MM.1S (cell line): ENCODE measurements around the gene RPTOR.

ENCODE experiments used
- DNase-seq: peaks from one replicate; pipeline ENCODE4 v3.0.0-alpha.2; 2015
- H2AFZ ChIP-seq: fragments of 300-600 bp; sonication (generic); 2 replicates; pipeline ENCODE4 v1.6.0; 2016; ENCODE audit warnings: antibody characterized with exemption, low read length
- H3F3A ChIP-seq: fragments of 300-600 bp; sonication (generic); 2 replicates; pipeline ENCODE4 v1.6.1; 2016; ENCODE audit warnings: mild to moderate bottlenecking, antibody characterized with exemption, low read length, moderate library complexity, mixed read lengths; ENCODE audit not compliant: insufficient read depth
- H3K27ac ChIP-seq: fragments of 300-600 bp; sonication (generic); 2 replicates; pipeline ENCODE4 v1.5.1; 2016; ENCODE audit warnings: mild to moderate bottlenecking, low read length
- H3K27me3 ChIP-seq: fragments of 300-600 bp; sonication (generic); replicated peaks from 2 replicates; pipeline ENCODE4 v1.6.0; 2016; ENCODE audit warnings: low read length; ENCODE audit not compliant: insufficient read depth
- H3K36me3 ChIP-seq: fragments of 300-600 bp; sonication (generic); replicated peaks from 2 replicates; pipeline ENCODE4 v1.6.1; 2016; ENCODE audit warnings: mild to moderate bottlenecking, low read length, mixed read lengths; ENCODE audit not compliant: insufficient read depth
- H3K4me1 ChIP-seq: fragments of 300-600 bp; sonication (generic); 2 replicates; pipeline ENCODE4 v1.6.1; 2016; ENCODE audit warnings: low read length, mixed read lengths
- H3K4me2 ChIP-seq: fragments of 300-600 bp; sonication (generic); 2 replicates; pipeline ENCODE4 v1.6.0; 2016; ENCODE audit warnings: low read depth, low read length
- H3K4me3 ChIP-seq: fragments of 300-600 bp; sonication (generic); 2 replicates; pipeline ENCODE4 v1.5.1; 2016; ENCODE audit warnings: low read length, mixed read lengths
- H3K79me2 ChIP-seq: fragments of 300-600 bp; sonication (generic); 2 replicates; pipeline ENCODE4 v1.6.1; 2016; ENCODE audit warnings: mixed run types, low read length, mixed read lengths
- H3K9ac ChIP-seq: fragments of 300-600 bp; sonication (generic); 2 replicates; pipeline ENCODE4 v1.6.1; 2016; ENCODE audit warnings: low read length, mixed read lengths
- H3K9me2 ChIP-seq: fragments of 300-600 bp; sonication (generic); replicated peaks from 2 replicates; pipeline ENCODE4 v1.6.1; 2016; ENCODE audit warnings: mild to moderate bottlenecking, low read length, mixed read lengths; ENCODE audit not compliant: insufficient read depth
- H3K9me3 ChIP-seq: fragments of 300-600 bp; sonication (generic); replicated peaks from 2 replicates; pipeline ENCODE4 v1.6.1; 2016; ENCODE audit warnings: mild to moderate bottlenecking, low read length, mixed read lengths; ENCODE audit not compliant: insufficient read depth
- H4K20me1 ChIP-seq: fragments of 300-600 bp; sonication (generic); 2 replicates; pipeline ENCODE4 v1.6.1; 2016; ENCODE audit warnings: mild to moderate bottlenecking, low read length, moderate library complexity, mixed read lengths; ENCODE audit not compliant: insufficient read depth
- EZH2 ChIP-seq: fragments of 300-600 bp; sonication (generic); optimal IDR thresholded peaks from 2 replicates; pipeline ENCODE3; 2017; ENCODE audit warnings: low read depth, mild to moderate bottlenecking, antibody characterized with exemption, low read length, mixed read lengths
- EZH2phosphoT487 ChIP-seq: fragments of 300-600 bp; sonication (generic); IDR thresholded peaks from 2 replicates; pipeline ENCODE4 v1.6.1; 2018; ENCODE audit warnings: antibody characterized with exemption, low read length
- TF ChIP-seq, protein P1 (sequence below): fragments of 300-600 bp; sonication (generic); IDR thresholded peaks from 2 replicates; pipeline ENCODE4 v1.5.1; 2016; ENCODE audit warnings: antibody characterized with exemption, low read length, mixed read lengths

RPTOR gene

GRCh38 chr17:80836658-80836965 is 292.0 kb downstream of the RPTOR start:
- no peak overlapping the region for H3K27ac ChIP-seq
- H3F3A ChIP-seq, result peaks cover 17% of the 10 kb centered on the region
- DNase-seq, result no peak
- no peak overlapping the region for H3K9ac ChIP-seq
- no peak overlapping the region for H2AFZ ChIP-seq
- H3K4me3 ChIP-seq, result no peak overlapping the region
- H4K20me1 ChIP-seq, result no peaks in the 10 kb centered on the region
- H3K36me3 ChIP-seq, result no peaks in the 10 kb centered on the region
- H3K9me2 ChIP-seq, result no peaks in the 10 kb centered on the region
- H3K4me2 ChIP-seq, result no peak overlapping the region
- no peaks in the 10 kb centered on the region for H3K9me3 ChIP-seq
- H3K4me1 ChIP-seq, result peaks cover 14% of the 10 kb centered on the region
- TF ChIP-seq EZH2phosphoT487 (no peak), EZH2 (no peak)
- TF ChIP-seq, protein P1, sequence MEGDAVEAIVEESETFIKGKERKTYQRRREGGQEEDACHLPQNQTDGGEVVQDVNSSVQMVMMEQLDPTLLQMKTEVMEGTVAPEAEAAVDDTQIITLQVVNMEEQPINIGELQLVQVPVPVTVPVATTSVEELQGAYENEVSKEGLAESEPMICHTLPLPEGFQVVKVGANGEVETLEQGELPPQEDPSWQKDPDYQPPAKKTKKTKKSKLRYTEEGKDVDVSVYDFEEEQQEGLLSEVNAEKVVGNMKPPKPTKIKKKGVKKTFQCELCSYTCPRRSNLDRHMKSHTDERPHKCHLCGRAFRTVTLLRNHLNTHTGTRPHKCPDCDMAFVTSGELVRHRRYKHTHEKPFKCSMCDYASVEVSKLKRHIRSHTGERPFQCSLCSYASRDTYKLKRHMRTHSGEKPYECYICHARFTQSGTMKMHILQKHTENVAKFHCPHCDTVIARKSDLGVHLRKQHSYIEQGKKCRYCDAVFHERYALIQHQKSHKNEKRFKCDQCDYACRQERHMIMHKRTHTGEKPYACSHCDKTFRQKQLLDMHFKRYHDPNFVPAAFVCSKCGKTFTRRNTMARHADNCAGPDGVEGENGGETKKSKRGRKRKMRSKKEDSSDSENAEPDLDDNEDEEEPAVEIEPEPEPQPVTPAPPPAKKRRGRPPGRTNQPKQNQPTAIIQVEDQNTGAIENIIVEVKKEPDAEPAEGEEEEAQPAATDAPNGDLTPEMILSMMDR, result no peak
- H3K79me2 ChIP-seq, result no peaks in the 10 kb centered on the region
- H3K27me3 ChIP-seq, result no peaks in the 10 kb centered on the region

- no peaks in the 10 kb centered on the region for H3K9me2 ChIP-seq
- H3F3A ChIP-seq, result peaks cover 14% of the 10 kb centered on the region
- DNase-seq, result no peak
- no peaks in the 10 kb centered on the region for H3K79me2 ChIP-seq
- H3K27me3 ChIP-seq, result no peaks in the 10 kb centered on the region
- no peaks in the 10 kb centered on the region for H3K36me3 ChIP-seq
- H3K9ac ChIP-seq, result no peak overlapping the region
- H3K4me3 ChIP-seq, result no peak overlapping the region
- peaks cover 10% of the 10 kb centered on the region for H3K4me1 ChIP-seq
- no peak overlapping the region for H2AFZ ChIP-seq
- TF ChIP-seq, protein P1, result no peak
- no peak for TF ChIP-seq EZH2
- TF ChIP-seq EZH2phosphoT487, result no peak
- H3K9me3 ChIP-seq, result no peaks in the 10 kb centered on the region
- H3K27ac ChIP-seq, result no peak overlapping the region
- H3K4me2 ChIP-seq, result no peak overlapping the region
- H4K20me1 ChIP-seq, result no peaks in the 10 kb centered on the region
Measured at GRCh38 chr17:80836971-80837481, 292.4 kb downstream of the RPTOR start.

DNA sequence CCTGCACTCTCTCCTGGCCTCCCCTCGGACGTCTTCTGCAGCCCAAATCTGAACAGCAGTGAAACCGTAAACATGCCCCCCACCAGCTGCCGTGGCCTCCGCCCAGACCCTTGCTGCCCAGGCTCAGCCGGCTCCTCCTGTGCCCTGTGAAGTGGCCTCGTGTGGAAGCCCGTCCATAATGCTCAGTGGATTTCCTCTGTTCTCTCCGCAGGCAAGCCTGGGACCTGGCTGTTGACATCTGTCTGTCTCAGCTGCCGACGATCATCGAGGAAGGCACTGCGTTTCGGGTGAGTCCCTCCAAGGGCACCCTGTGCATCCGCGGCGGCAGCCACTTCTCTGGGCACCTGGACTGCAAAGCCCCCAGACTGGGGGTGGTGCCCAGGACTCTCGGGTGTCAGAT is 293.1 kb downstream of the RPTOR start:
- Histone ChIP-seq H3K27ac (no peak overlapping the region), H3K79me2 (no peaks in the 10 kb centered on the region), H3K9ac (no peak overlapping the region), H4K20me1 (no peaks in the 10 kb centered on the region), H3K36me3 (no peaks in the 10 kb centered on the region), H3K4me3 (no peak overlapping the region), H3K9me3 (no peaks in the 10 kb centered on the region), H3F3A (peaks cover 7% of the 10 kb centered on the region), H3K9me2 (no peaks in the 10 kb centered on the region), H3K4me2 (no peak overlapping the region), H3K27me3 (no peaks in the 10 kb centered on the region), H2AFZ (no peak overlapping the region), H3K4me1 (0 out of 2 replicates have a peak, but pooled peaks cover 3% of the 10 kb centered on the region)
- no peak for DNase-seq
- TF ChIP-seq EZH2 (no peak), EZH2phosphoT487 (no peak)
- TF ChIP-seq, protein P1, result no peak
